SH-SY5Y (cell line): ENCODE results near the gene CCT4.

ENCODE experiments used
- GATA2 ChIP-seq: IDR thresholded peaks from 2 replicates; pipeline ENCODE4 v1.6.1; 2011; ENCODE audit warnings: mild to moderate bottlenecking, low read depth, low read length
- GATA3 ChIP-seq: IDR thresholded peaks from 2 replicates; pipeline ENCODE4 v1.6.1; 2011; ENCODE audit warnings: low read depth, mild to moderate bottlenecking, low read length, moderate library complexity

GRCh38 chr2:61878761-61879160 is 9.7 kb downstream of the CCT4 start:
- TF ChIP-seq GATA3 (no peak), GATA2 (no peak)
